Vagina (tissue), 2 donors: ENCODE measurements around the gene ZDHHC16. TPM values are rescaled to one million over a fixed set of nuclear protein-coding genes. Genes with fewer than 3 reads are reported as not detected.
"Not testable (repeated sequence)": the region's sequence is repeated elsewhere in the genome, so short reads cannot be mapped to it uniquely, and the experiment has no call there.

Experiments used
- DNase-seq, 2 donors: peaks; one replicate each; pipeline ENCODE4 v3.0.0-alpha.2; 2017; ENCODE audit errors: extremely low spot score in 2 of 2
- H3K27ac ChIP-seq: fragments of 200-600 bp; sonication (generic); one replicate; pipeline ENCODE4 v1.5.1; 2019
- H3K27me3 ChIP-seq: fragments of 200-600 bp; sonication (generic); one replicate; pipeline ENCODE4 v1.5.1; 2019
- H3K36me3 ChIP-seq, 2 donors: fragments of 200-600 bp; sonication (generic); one replicate each; pipeline ENCODE4 v1.5.1; 2017 to 2019
- H3K4me1 ChIP-seq: fragments of 200-600 bp; sonication (generic); one replicate; pipeline ENCODE4 v1.5.1; 2019
- H3K4me3 ChIP-seq, 2 donors: fragments of 200-600 bp; sonication (generic); 1 replicate in 1 of 2; 2 replicates in 1 of 2; pipeline ENCODE4 v1.5.1; 2016 to 2019
- H3K9me3 ChIP-seq: fragments of 200-600 bp; sonication (generic); one replicate; pipeline ENCODE4 v1.5.1; 2019
- CTCF ChIP-seq, 3 experiments: fragments of 450-650 bp in 2 of 3; fragments of 200-600 bp in 1 of 3; sonication (generic) in 1 of 3; IDR thresholded peaks; one replicate each; pipeline ENCODE4 v1.5.1; 2017 to 2019; ENCODE audit warnings: antibody characterized with exemption in 3 of 3, mild to moderate bottlenecking in 2 of 3, moderate library complexity in 2 of 3
- POLR2A ChIP-seq, 2 donors: fragments of 450-650 bp; IDR thresholded peaks; one replicate each; pipeline ENCODE4 v1.6.1; 2017; ENCODE audit warnings: antibody characterized with exemption in 2 of 2, mild to moderate bottlenecking in 2 of 2, moderate library complexity in 2 of 2
- POLR2AphosphoS5 ChIP-seq, 2 donors: sonication (generic); formaldehyde crosslinking; IDR thresholded peaks; one replicate each; pipeline ENCODE4 v1.9.0; 2017; ENCODE audit warnings: antibody characterized with exemption in 2 of 2, mild to moderate bottlenecking in 2 of 2, low read depth in 1 of 2; ENCODE audit not compliant: insufficient read depth in 1 of 2
- intact Hi-C: fragments of 100-400 bp; cut with DNase I; formaldehyde crosslinking; loops from one replicate; pipeline ENCODE4 v1.15.1; 2023
- total RNA-seq: library from RNA; depleted of rRNA; stranded (reverse); fragments of >200 nt; gene quantifications from one replicate; pipeline ENCODE4 v1.2.3, GENCODE V29; 2016

Gene ZDHHC16
- total RNA-seq, 1 donor from 2014 or later: 27.3 TPM

GRCh38 chr10:97411406-97411805 lies 34.6 kb upstream of the ZDHHC16 start:
- H3K4me3 ChIP-seq: no peak overlapping the region
- TF ChIP-seq POLR2A (IDR thresholded peaks at IDR 0.05) (no peak), POLR2AphosphoS5 (IDR thresholded peaks at IDR 0.05; ENCODE audit: insufficient read depth in 1 of 2, low read depth in 1 of 2) (no peak), CTCF (IDR thresholded peaks at IDR 0.05) (no peak)
- H3K27ac ChIP-seq: no peak overlapping the region
- no peaks in the 10 kb centered on the region for H3K27me3 ChIP-seq
- no peak for DNase-seq
- no peaks in the 10 kb centered on the region for H3K36me3 ChIP-seq
- intact Hi-C loops: no loop called here
- peaks cover 29% of the 10 kb centered on the region for H3K4me1 ChIP-seq
- no peaks in the 10 kb centered on the region for H3K9me3 ChIP-seq

DNA sequence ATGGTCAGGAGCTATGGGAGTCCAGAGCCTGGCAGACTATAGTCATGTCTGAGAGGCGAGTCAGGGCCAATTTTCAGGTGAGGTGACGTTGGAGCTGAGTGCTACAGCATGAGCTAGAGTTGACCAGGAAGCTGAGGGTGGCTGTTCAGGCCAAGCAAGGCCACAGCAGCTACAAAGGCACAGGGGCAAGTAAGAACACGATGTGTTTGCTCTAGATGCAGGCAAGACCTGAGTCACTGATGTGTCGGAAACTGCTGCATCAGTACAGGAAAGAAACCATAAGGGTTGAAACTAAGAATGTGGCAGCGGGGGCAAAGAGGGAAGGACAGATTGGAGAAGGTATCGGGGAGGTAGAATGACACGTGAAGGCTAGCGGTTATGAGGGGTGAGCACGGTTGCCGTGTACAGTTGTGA lies 33.1 kb upstream of the ZDHHC16 start:
- peak overlapping the region; percentile 68 for H3K27ac ChIP-seq
- no peaks in the 10 kb centered on the region for H3K36me3 ChIP-seq
- no peaks in the 10 kb centered on the region for H3K9me3 ChIP-seq
- intact Hi-C loops: no loop called here
- H3K27me3 ChIP-seq: no peaks in the 10 kb centered on the region
- DNase-seq: peak in 1 of 2 donors; percentile 86
- no peak for TF ChIP-seq CTCF (IDR thresholded peaks at IDR 0.05)
- no peak for TF ChIP-seq POLR2A (IDR thresholded peaks at IDR 0.05)
- TF ChIP-seq POLR2AphosphoS5 (IDR thresholded peaks at IDR 0.05; ENCODE audit: insufficient read depth in 1 of 2, low read depth in 1 of 2): peak in 1 of 2 donors; percentile 74
- H3K4me1 ChIP-seq: peaks cover 17% of the 10 kb centered on the region
- no peak overlapping the region for H3K4me3 ChIP-seq

DNA sequence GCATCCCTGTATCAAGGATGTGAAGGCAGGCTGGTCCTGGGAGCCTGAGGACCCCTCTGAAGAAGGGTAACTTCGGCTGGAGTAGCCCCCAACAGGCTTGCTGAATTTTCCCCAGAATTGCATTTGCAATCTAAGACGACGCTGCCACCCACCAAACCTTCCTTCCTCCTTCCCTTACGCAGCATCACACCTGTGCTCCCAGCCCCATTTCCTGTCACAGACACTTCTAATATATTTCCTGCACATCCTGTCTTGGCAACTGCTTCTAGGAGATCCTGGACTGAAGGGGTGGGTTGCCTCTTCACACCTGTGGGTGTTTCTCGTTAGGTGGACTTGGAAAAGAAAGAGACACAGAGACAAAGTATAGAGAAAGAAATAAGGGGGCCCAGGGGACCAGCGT lies 29.4 kb upstream of the ZDHHC16 start:
- Histone ChIP-seq H3K27me3 (no peaks in the 10 kb centered on the region), H3K4me3 (no peak overlapping the region), H3K9me3 (no peaks in the 10 kb centered on the region), H3K4me1 (peaks cover 18% of the 10 kb centered on the region), H3K27ac (no peak overlapping the region), H3K36me3 (no peaks in the 10 kb centered on the region)
- DNase-seq: no peak
- TF ChIP-seq POLR2AphosphoS5 (IDR thresholded peaks at IDR 0.05; ENCODE audit: insufficient read depth in 1 of 2, low read depth in 1 of 2): no peak
- TF ChIP-seq POLR2A (IDR thresholded peaks at IDR 0.05): no peak
- no peak for TF ChIP-seq CTCF (IDR thresholded peaks at IDR 0.05)
- intact Hi-C loops: no loop called here

GRCh38 chr10:97423757-97424098 lies 22.2 kb upstream of the ZDHHC16 start:
- H3K27ac ChIP-seq, H3K4me3 ChIP-seq, DNase-seq, H3K9me3 ChIP-seq, H3K27me3 ChIP-seq, intact Hi-C loops, H3K36me3 ChIP-seq: not testable (repeated sequence)
- peaks cover 28% of the 10 kb centered on the region for H3K4me1 ChIP-seq

- H3K9me3 ChIP-seq: no peaks in the 10 kb centered on the region
- intact Hi-C loops: no loop called here
- peaks cover 0 to 11% of the 10 kb centered on the region in 2 donors for H3K36me3 ChIP-seq
- peak within 1 kb of the TSS; percentile 64 to 72 for H3K4me3 ChIP-seq
- H3K27me3 ChIP-seq: no peaks in the 10 kb centered on the region
- peak; percentile 90 to 95 for TF ChIP-seq POLR2AphosphoS5 (IDR thresholded peaks at IDR 0.05; ENCODE audit: insufficient read depth in 1 of 2, low read depth in 1 of 2)
- TF ChIP-seq POLR2A (IDR thresholded peaks at IDR 0.05): peak in 1 of 2 donors; percentile 57
- TF ChIP-seq CTCF (IDR thresholded peaks at IDR 0.05): peak in 2 of 3 experiments; percentile 28 to 57
- peaks cover 34% of the 10 kb centered on the region for H3K4me1 ChIP-seq
- peak in 1 of 2 donors; percentile 97 for DNase-seq
- H3K27ac ChIP-seq: peak within 1 kb of the TSS; percentile 83
These were observed 19.8 kb upstream of the ZDHHC16 start, which contains the start of gene PGAM1 for GRCh38 chr10:97425964-97426775. Gene PGAM1, plus strand, starts transcription at chr10:97426191. Its CDS starts 117 bp downstream, at chr10:97426308.
